CD4-positive, alpha-beta T cell (primary cell): ENCODE measurements around the gene GARIN5A. TPM values are rescaled to one million over a fixed set of nuclear protein-coding genes. Genes with fewer than 3 reads are reported as not detected.

ENCODE experiments used
- ATAC-seq: fragments of 200-7000 bp; cut with Tn5 transposase; one replicate; pipeline ENCODE4 v1.10.0; 2022; ENCODE audit warnings: mild to moderate bottlenecking; ENCODE audit not compliant: poor library complexity
- CTCF ChIA-PET: fragments of 350-600 bp; sonication (Branson Sonifier 250); formaldehyde crosslinking; loops from one replicate; lab custom pipeline; 2021; ENCODE audit warnings: antibody characterized with exemption, inconsistent platforms; lab: Charles Lee
- POLR2A ChIA-PET: fragments of 350-600 bp; sonication (Branson Sonifier 250); formaldehyde crosslinking; loops from one replicate; lab custom pipeline; 2021; ENCODE audit warnings: antibody characterized with exemption, inconsistent platforms; lab: Charles Lee
- DNase-seq, 14 experiments: peaks; one replicate each; pipeline ENCODE4 v3.0.0-alpha.2; 2013 to 2020; ENCODE audit warnings: mixed read lengths in 2 of 14
- H3K27ac ChIP-seq, 2 donors: one replicate each; pipeline versions ENCODE4 v1.5.1 to v1.7.0; 2013; ENCODE audit warnings: low read length in 2 of 2, low read depth in 1 of 2, mild to moderate bottlenecking in 1 of 2
- H3K27me3 ChIP-seq, 2 experiments: 1 replicate in 1 of 2; 2 replicates in 1 of 2; pipeline versions ENCODE4 v1.6.1 to v1.7.0; 2013; ENCODE audit warnings: low read length in 2 of 2, control low read depth in 1 of 2, mild to moderate bottlenecking in 1 of 2, moderate library complexity in 1 of 2; ENCODE audit not compliant: insufficient read depth in 2 of 2, control insufficient read depth in 1 of 2
- H3K36me3 ChIP-seq: one replicate; pipeline ENCODE4 v1.6.1; 2013; ENCODE audit warnings: low read length, control low read depth; ENCODE audit not compliant: insufficient read depth
- H3K4me1 ChIP-seq: one replicate; pipeline ENCODE4 v1.6.1; 2013; ENCODE audit warnings: low read length, control low read depth; ENCODE audit not compliant: insufficient read depth
- H3K4me3 ChIP-seq: one replicate; pipeline ENCODE4 v1.5.1; 2013; ENCODE audit warnings: mild to moderate bottlenecking, low read length, moderate library complexity
- H3K9me3 ChIP-seq, 2 experiments: 1 replicate in 1 of 2; 2 replicates in 1 of 2; pipeline versions ENCODE4 v1.6.1 to v1.7.0; 2013; ENCODE audit warnings: low read length in 2 of 2, mild to moderate bottlenecking in 2 of 2, control low read depth in 1 of 2, moderate library complexity in 1 of 2; ENCODE audit not compliant: control insufficient read depth in 1 of 2, insufficient read depth in 1 of 2
- H3K27ac Mint-ChIP-seq: one replicate; pipeline ENCODE4 v1.8.0; 2020; ENCODE audit warnings: mixed read lengths
- H3K27me3 Mint-ChIP-seq: one replicate; pipeline ENCODE4 v1.8.0; 2021; ENCODE audit warnings: mixed read lengths
- H3K36me3 Mint-ChIP-seq: one replicate; pipeline ENCODE4 v1.8.0; 2021; ENCODE audit warnings: low read depth, mixed read lengths
- H3K4me1 Mint-ChIP-seq: one replicate; pipeline ENCODE4 v1.8.0; 2021; ENCODE audit warnings: low read depth, mixed read lengths
- H3K4me3 Mint-ChIP-seq: one replicate; pipeline ENCODE4 v1.8.0; 2020; ENCODE audit warnings: mild to moderate bottlenecking, mixed read lengths
- H3K9me3 Mint-ChIP-seq: one replicate; pipeline ENCODE4 v1.8.0; 2020; ENCODE audit warnings: mixed read lengths
- CTCF ChIP-seq: fragments of 200-600 bp; IDR thresholded peaks from one replicate; pipeline ENCODE4 v1.8.0; 2022; ENCODE audit warnings: antibody characterized with exemption, mild to moderate bottlenecking
- intact Hi-C, 2 experiments: fragments of 100-400 bp; cut with DNase I in 1 of 2; cut with micrococcal nuclease in 1 of 2; formaldehyde crosslinking; loops; one replicate each; pipeline versions ENCODE4 v1.15.1 to v1.9.0; 2023 to 2025; cut with DNase I, micrococcal nuclease
- total RNA-seq, 174 experiments: library from RNA in 2 of 174; stranded (reverse) in 2 of 174; gene quantifications; one replicate each; pipeline ENCODE4 v1.2.3 and lab custom pipeline; 2021 to 2026

Gene GARIN5A
- total RNA-seq, 2 experiments from 2014 or later = 0.50 TPM; not detected in 1

- Histone ChIP-seq H3K4me1 (peaks cover 28% of the 10 kb centered on the region), H3K27me3 (peaks cover 6 to 19% of the 10 kb centered on the region in 2 experiments), H3K27ac (peak within 1 kb of the TSS; percentile 37 to 58), H3K36me3 (no peaks in the 10 kb centered on the region), H3K4me3 (peak within 1 kb of the TSS; percentile 68), H3K9me3 (peaks cover 0 to 4% of the 10 kb centered on the region in 2 experiments)
- Mint-ChIP-seq H3K36me3 (no peaks in the 10 kb centered on the region), H3K4me3 (peak within 1 kb of the TSS; percentile 92), H3K4me1 (peaks cover 19% of the 10 kb centered on the region), H3K9me3 (no peaks in the 10 kb centered on the region), H3K27me3 (peaks cover 28% of the 10 kb centered on the region), H3K27ac (peak within 1 kb of the TSS; percentile 76)
- TF ChIP-seq CTCF = no peak
- no peak for ATAC-seq
- ChIA-PET CTCF (no interaction called here), POLR2A (no interaction called here)
- intact Hi-C loops = loop anchor here in 1 of 2 experiments (2.0 to 5.0 kb wide), 3 partner anchors 44 to 370 kb away; partner anchors contain the start of genes ASPDH, EMC10, GARIN5A and JOSD2
- DNase-seq = peak in 1 of 14 experiments; percentile 39
These were observed 44.2 kb downstream of the GARIN5A start, which contains the start of gene MYBPC2 for GRCh38 chr19:50432221-50433028. Gene MYBPC2 (plus strand): TSS chr19:50432892. CDS start chr19:50432954, 62 bp downstream.

GRCh38 chr19:50431343-50432220 lies 45.1 kb downstream of the GARIN5A start:
- peaks cover 6 to 19% of the 10 kb centered on the region in 2 experiments for H3K27me3 ChIP-seq
- DNase-seq (peak; percentile 78 to 94 (median 86)), ATAC-seq (peak; percentile 90)
- peaks cover 0 to 4% of the 10 kb centered on the region in 2 experiments for H3K9me3 ChIP-seq
- Mint-ChIP-seq H3K27ac (peak overlapping the region; percentile 76), H3K4me1 (peaks cover 19% of the 10 kb centered on the region), H3K4me3 (peak overlapping the region; percentile 92), H3K9me3 (no peaks in the 10 kb centered on the region), H3K27me3 (peaks cover 28% of the 10 kb centered on the region), H3K36me3 (no peaks in the 10 kb centered on the region)
- no peak for TF ChIP-seq CTCF
- no peaks in the 10 kb centered on the region for H3K36me3 ChIP-seq
- H3K27ac ChIP-seq = peak overlapping the region; percentile 37 to 58
- ChIA-PET CTCF (no interaction called here), POLR2A (interaction anchor here (1.0 to 1.3 kb wide), 2 partner anchors 55 to 74 kb away, joined by 3 read pairs; partner anchors contain the start of gene NR1H2)
- H3K4me1 ChIP-seq = peaks cover 28% of the 10 kb centered on the region
- intact Hi-C loops = loop anchor here in 1 of 2 experiments (2.0 to 5.0 kb wide), 4 partner anchors 45 to 371 kb away; partner anchors contain the start of genes ASPDH, EMC10, GARIN5A and JOSD2
- peak overlapping the region; percentile 68 for H3K4me3 ChIP-seq

GRCh38 chr19:50430888-50431342 lies 45.7 kb downstream of the GARIN5A start:
- peaks cover 28% of the 10 kb centered on the region for H3K4me1 ChIP-seq
- H3K36me3 ChIP-seq = no peaks in the 10 kb centered on the region
- ChIA-PET CTCF (no interaction called here), POLR2A (interaction anchor here (1.0 to 1.4 kb wide), 3 partner anchors 55 to 81 kb away, joined by 3 to 4 read pairs (median 3); partner anchors contain the start of genes JOSD2 and NR1H2)
- DNase-seq = no peak
- H3K4me3 Mint-ChIP-seq = peak overlapping the region; percentile 92
- H3K36me3 Mint-ChIP-seq = no peaks in the 10 kb centered on the region
- intact Hi-C loops = loop anchor here in 1 of 2 experiments (2.0 to 5.0 kb wide), 3 partner anchors 46 to 371 kb away; partner anchors contain the start of genes ASPDH, JOSD2 and POLD1
- ATAC-seq = no peak
- no peak for TF ChIP-seq CTCF
- peak overlapping the region; percentile 76 for H3K27ac Mint-ChIP-seq
- H3K27ac ChIP-seq = peak overlapping the region in 1 of 2 donors; percentile 37
- peaks cover 19% of the 10 kb centered on the region for H3K4me1 Mint-ChIP-seq
- H3K9me3 ChIP-seq = peaks cover 0 to 4% of the 10 kb centered on the region in 2 experiments
- no peaks in the 10 kb centered on the region for H3K9me3 Mint-ChIP-seq
- H3K4me3 ChIP-seq = peak overlapping the region; percentile 68
- peaks cover 6 to 19% of the 10 kb centered on the region in 2 experiments for H3K27me3 ChIP-seq
- peaks cover 28% of the 10 kb centered on the region for H3K27me3 Mint-ChIP-seq
